BJ (cell line): ENCODE results near the gene MCRS1. TPM values are rescaled to one million over a fixed set of nuclear protein-coding genes. Genes with fewer than 3 reads are reported as not detected.
A peak's percentile ranks its signal among the peaks of the same experiment; 100 is the strongest.
"Not testable (repeated sequence)": the region's sequence is repeated elsewhere in the genome, so short reads cannot be mapped to it uniquely, and the experiment has no call there.

Experiments used
- CTCF ChIA-PET: fragments of 350-600 bp; formaldehyde crosslinking; extraction: SDS; loops from one replicate; lab custom pipeline; 2021; ENCODE audit warnings: antibody characterized with exemption, inconsistent platforms; lab: Yijun Ruan, JAX
- POLR2A ChIA-PET: fragments of 300-600 bp; sonication (Branson Sonifier 250); formaldehyde crosslinking; extraction: SDS; loops from one replicate; lab custom pipeline; 2021; ENCODE audit warnings: antibody characterized with exemption; lab: Charles Lee
- DNase-seq: peaks from one replicate; pipeline ENCODE4 v3.0.0-alpha.2; 2011; ENCODE audit warnings: low read depth
- H3K27me3 ChIP-seq: 2 replicates; pipeline ENCODE4 v1.6.0; 2011; ENCODE audit warnings: low read length; ENCODE audit not compliant: control insufficient read depth, insufficient read depth
- H3K36me3 ChIP-seq: 2 replicates; pipeline ENCODE4 v1.5.1; 2011; ENCODE audit warnings: low read length; ENCODE audit not compliant: control insufficient read depth, insufficient read depth
- H3K4me3 ChIP-seq: 2 replicates; pipeline ENCODE4 v1.5.1; 2011; ENCODE audit warnings: low read depth, mild to moderate bottlenecking, control low read depth, low read length
- CTCF ChIP-seq: IDR thresholded peaks from 2 replicates; pipeline ENCODE4 v1.5.1; 2011; ENCODE audit warnings: low read depth, mild to moderate bottlenecking, control low read depth, inconsistent platforms, low read length, moderate library complexity; ENCODE audit not compliant: insufficient read depth
- polyA minus RNA-seq: library from RNA; depleted of rRNA, polyadenylated mRNA; stranded (reverse); fragments of >200 nt; gene quantifications from 2 replicates; pipeline ENCODE4 v1.2.3, GENCODE V29; 2011; rRNA and poly(A)+ RNA removed
- polyA plus RNA-seq: library from polyadenylated mRNA; depleted of rRNA; stranded (reverse); fragments of >200 nt; gene quantifications from 2 replicates; pipeline ENCODE4 v1.2.3, GENCODE V29; 2011; rRNA removed

MCRS1 gene
- 58.6 and 96.0 TPM in 2 replicates for polyA plus RNA-seq
- polyA minus RNA-seq = 46.6 and 83.1 TPM in 2 replicates

DNA sequence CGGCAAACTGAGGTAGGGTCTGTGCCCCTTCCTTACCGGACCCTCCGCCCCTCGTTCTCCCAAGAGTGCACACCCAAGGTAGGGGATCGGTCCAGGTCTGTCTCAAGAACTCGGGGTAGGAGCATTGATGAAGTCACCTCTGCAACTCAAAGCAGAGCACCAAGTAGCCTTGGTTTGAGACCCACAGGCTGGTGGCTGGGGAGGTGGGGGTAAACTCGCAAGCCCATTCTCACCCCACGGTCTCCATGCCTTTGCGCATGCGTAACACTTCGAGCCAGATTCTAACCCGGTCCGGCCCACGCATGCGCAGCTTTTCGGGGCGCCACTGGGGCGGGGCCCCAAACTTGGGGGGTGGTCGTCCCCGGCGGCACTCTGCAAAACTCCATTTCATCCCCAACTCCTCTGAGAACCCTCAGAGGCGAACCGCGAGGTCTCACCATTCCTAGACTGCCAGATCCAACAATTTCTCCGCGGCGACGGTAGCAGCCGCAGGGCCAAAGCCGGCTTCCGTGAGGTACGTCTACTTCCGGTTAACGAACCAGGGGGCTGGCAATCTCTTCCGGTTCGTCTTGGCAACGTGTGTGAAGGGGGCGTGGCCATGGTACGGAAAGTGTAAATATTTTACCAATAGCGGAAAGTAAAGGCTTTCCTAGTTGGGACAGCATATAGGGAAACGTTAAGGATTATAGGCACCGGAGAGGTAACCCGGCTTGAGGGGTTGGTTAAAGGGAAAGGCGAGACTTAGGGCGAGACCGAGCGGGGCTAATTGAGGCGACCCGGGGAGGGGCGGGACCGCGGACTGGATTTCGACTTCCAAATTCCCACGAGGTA lies at the start of gene MCRS1:
Gene MCRS1, minus strand, starts transcription at position 532 of the 831 bp plus-strand sequence. CDS start 1,411 bp downstream, outside the sequence.
- DNase-seq = peak; percentile 37
- Histone ChIP-seq H3K36me3 (peaks cover 20% of the 10 kb centered on the region), H3K27me3 (no peaks in the 10 kb centered on the region), H3K4me3 (peak within 1 kb of the TSS; percentile 71)
- TF ChIP-seq CTCF = no peak
- POLR2A ChIA-PET = no interaction called here
- CTCF ChIA-PET = interaction anchor here (0.6 to 1.6 kb wide), 5 partner anchors 15 to 236 kb away, joined by 3 to 6 read pairs (median 4); no protein-coding TSS in a partner anchor

- POLR2A ChIA-PET = interaction anchor here (0.6 kb wide), 1 partner anchor 9 kb away, joined by 3 read pairs; no protein-coding TSS in a partner anchor
- H3K27me3 ChIP-seq = peaks cover 4% of the 10 kb centered on the region
- CTCF ChIA-PET = no interaction called here
- no peak for TF ChIP-seq CTCF
- H3K4me3 ChIP-seq = no peak overlapping the region
- no peaks in the 10 kb centered on the region for H3K36me3 ChIP-seq
- no peak for DNase-seq
Observed at GRCh38 chr12:49616533-49617219, 48.7 kb upstream of the MCRS1 start.

DNA sequence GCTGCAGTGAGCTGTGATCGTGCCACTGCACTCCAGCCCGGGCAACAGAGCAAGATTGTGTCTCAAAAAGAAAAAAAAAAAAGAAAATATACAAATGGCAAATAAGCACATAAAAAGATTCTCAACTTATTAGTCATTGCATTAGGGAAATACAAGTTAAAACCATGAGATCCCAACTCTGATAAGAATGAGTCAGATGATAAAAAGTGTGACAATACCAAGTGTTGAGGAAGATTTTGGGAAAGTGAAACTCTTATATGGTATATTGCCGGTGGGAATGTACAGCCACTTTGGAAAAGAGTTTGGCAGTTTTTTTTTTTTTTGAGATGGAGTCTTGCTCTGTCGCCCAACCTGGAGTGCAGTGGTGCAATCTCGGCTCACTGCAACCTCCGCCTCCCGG lies 47.8 kb upstream of the MCRS1 start:
- TF ChIP-seq CTCF = no peak
- no peaks in the 10 kb centered on the region for H3K36me3 ChIP-seq
- ChIA-PET POLR2A (no interaction called here), CTCF (interaction anchor here (1.0 to 1.4 kb wide), 2 partner anchors 11 to 21 kb away, joined by 3 read pairs; no protein-coding TSS in a partner anchor)
- peak; percentile 18 for DNase-seq
- no peak overlapping the region for H3K4me3 ChIP-seq
- H3K27me3 ChIP-seq = peaks cover 4% of the 10 kb centered on the region

- ChIA-PET POLR2A (no interaction called here), CTCF (no interaction called here)
- no peaks in the 10 kb centered on the region for H3K36me3 ChIP-seq
- TF ChIP-seq CTCF = no peak
- H3K4me3 ChIP-seq = no peak overlapping the region
- no peaks in the 10 kb centered on the region for H3K27me3 ChIP-seq
- no peak for DNase-seq
Observed at GRCh38 chr12:49612210-49612609, 44.3 kb upstream of the MCRS1 start.

DNA sequence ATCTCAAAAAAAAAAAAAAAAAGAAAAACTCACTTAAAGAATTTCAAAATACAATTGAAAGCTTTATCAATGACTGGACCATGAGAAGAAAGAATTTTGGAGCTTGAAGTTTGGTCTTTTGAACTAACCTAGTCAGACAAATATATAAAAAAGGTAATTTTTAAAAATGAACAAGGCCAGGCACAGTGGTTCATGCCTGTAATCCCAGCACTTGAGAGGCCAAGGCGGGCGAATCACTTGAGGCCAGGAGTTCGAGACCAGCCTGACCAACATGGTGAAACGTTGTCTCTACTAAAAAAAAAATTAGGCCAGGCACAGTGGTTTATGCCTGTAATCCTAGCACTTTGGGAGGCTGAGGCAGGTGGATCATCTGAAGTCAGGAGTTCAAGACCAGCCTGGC lies 42.8 kb upstream of the MCRS1 start:
- H3K27me3 ChIP-seq, POLR2A ChIA-PET, CTCF ChIA-PET, DNase-seq, H3K4me3 ChIP-seq, H3K36me3 ChIP-seq: not testable (repeated sequence)
